ENCODE data around the gene NAALADL1. TPM values are rescaled to one million over a fixed set of nuclear protein-coding genes. Genes with fewer than 3 reads are reported as not detected.

NAALADL1 gene
- total RNA-seq, 1 experiment from 2014 or later, result 0.23 TPM

DNA sequence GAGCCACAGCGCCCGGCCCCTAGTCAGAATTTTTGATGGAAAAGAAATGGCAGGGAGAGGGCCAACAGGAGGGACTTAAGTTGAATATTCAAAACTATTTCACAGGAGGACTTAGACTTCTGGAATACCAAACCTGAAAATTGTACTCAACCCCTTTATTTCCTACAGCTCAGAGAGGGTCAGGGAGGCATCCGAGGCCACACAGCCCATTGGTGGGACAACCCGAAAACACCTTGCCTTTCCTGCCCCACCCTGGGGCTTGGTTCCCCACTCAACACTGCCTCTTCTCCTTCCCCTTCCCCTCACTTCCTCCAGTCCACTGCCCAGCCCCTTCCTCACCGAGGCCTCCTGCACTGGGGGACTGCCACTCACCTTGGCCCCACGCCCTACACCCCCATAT is 1.4 kb downstream of the NAALADL1 start:
- intact Hi-C loops (cut with micrococcal nuclease; ENCODE audit: unreplicated experiment), result no loop called here
- DNase-seq (ENCODE audit: low read depth, low spot score) (no peak), ATAC-seq (no peak)
- H3K4me3 ChIP-seq (ENCODE audit: low read depth in 2 of 2, low read length in 2 of 2), result no peak overlapping the region
- TF ChIP-seq, protein P1, sequence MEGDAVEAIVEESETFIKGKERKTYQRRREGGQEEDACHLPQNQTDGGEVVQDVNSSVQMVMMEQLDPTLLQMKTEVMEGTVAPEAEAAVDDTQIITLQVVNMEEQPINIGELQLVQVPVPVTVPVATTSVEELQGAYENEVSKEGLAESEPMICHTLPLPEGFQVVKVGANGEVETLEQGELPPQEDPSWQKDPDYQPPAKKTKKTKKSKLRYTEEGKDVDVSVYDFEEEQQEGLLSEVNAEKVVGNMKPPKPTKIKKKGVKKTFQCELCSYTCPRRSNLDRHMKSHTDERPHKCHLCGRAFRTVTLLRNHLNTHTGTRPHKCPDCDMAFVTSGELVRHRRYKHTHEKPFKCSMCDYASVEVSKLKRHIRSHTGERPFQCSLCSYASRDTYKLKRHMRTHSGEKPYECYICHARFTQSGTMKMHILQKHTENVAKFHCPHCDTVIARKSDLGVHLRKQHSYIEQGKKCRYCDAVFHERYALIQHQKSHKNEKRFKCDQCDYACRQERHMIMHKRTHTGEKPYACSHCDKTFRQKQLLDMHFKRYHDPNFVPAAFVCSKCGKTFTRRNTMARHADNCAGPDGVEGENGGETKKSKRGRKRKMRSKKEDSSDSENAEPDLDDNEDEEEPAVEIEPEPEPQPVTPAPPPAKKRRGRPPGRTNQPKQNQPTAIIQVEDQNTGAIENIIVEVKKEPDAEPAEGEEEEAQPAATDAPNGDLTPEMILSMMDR (IDR thresholded peaks at IDR 0.05), result no peak
- TF ChIP-seq TCF7L2 (IDR thresholded peaks at IDR 0.05; ENCODE audit: low read depth, low read length), result no peak
- TF ChIP-seq, protein P2, sequence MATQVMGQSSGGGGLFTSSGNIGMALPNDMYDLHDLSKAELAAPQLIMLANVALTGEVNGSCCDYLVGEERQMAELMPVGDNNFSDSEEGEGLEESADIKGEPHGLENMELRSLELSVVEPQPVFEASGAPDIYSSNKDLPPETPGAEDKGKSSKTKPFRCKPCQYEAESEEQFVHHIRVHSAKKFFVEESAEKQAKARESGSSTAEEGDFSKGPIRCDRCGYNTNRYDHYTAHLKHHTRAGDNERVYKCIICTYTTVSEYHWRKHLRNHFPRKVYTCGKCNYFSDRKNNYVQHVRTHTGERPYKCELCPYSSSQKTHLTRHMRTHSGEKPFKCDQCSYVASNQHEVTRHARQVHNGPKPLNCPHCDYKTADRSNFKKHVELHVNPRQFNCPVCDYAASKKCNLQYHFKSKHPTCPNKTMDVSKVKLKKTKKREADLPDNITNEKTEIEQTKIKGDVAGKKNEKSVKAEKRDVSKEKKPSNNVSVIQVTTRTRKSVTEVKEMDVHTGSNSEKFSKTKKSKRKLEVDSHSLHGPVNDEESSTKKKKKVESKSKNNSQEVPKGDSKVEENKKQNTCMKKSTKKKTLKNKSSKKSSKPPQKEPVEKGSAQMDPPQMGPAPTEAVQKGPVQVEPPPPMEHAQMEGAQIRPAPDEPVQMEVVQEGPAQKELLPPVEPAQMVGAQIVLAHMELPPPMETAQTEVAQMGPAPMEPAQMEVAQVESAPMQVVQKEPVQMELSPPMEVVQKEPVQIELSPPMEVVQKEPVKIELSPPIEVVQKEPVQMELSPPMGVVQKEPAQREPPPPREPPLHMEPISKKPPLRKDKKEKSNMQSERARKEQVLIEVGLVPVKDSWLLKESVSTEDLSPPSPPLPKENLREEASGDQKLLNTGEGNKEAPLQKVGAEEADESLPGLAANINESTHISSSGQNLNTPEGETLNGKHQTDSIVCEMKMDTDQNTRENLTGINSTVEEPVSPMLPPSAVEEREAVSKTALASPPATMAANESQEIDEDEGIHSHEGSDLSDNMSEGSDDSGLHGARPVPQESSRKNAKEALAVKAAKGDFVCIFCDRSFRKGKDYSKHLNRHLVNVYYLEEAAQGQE (IDR thresholded peaks at IDR 0.05; ENCODE audit: insufficient read depth in 1 of 2, low read depth in 2 of 2, low read length in 1 of 2), result no peak
- no peak for TF ChIP-seq POLR2AphosphoS5 (IDR thresholded peaks at IDR 0.05; ENCODE audit: low read depth, low read length)
- no peak for TF ChIP-seq SIN3A (IDR thresholded peaks at IDR 0.05; ENCODE audit: borderline replicate concordance, insufficient read depth, low read depth, low read length)
- in situ Hi-C loops (cut with HindIII; ENCODE audit: low pct_unique_long_range_greater_than_20kb, low sequenced_read_pairs), result no loop called here
- no peak overlapping the region for H3K27ac ChIP-seq (ENCODE audit: low read length)
- CTCF ChIA-PET, result no interaction called here
- H3K4me1 ChIP-seq (ENCODE audit: control insufficient read depth, insufficient read depth, low read length), result no peaks in the 10 kb centered on the region
- no peaks in the 10 kb centered on the region for H3K36me3 ChIP-seq (ENCODE audit: control insufficient read depth, insufficient read depth, low read length)
- no peaks in the 10 kb centered on the region for H3K27me3 ChIP-seq (ENCODE audit: control insufficient read depth, insufficient read depth, low read length)
- H3K9me3 ChIP-seq (ENCODE audit: control insufficient read depth, insufficient read depth, low read depth, low read length), result no peaks in the 10 kb centered on the region
- no TSS peak for BruUV-seq (replicated peaks)
- POLR2A ChIA-PET, result no interaction called here

DNA sequence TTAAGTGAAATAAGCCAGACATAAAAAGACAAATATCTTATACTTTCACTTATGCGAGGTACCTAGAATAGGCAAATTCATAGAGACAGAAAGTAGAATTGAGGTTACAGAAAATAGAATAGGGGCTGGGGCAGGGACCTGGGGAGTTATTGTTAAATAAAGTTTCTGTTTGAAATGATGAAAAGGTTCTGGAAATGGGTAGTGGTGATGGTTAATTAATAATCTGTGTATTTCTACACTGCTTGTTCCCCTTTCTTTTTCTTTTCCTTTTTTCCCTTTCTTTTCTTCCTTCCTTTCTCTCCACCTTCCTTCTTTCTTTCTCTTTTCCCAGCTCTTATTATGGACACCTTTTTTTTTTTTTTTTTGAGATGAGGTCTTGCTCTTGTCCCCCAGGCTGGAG is 2.8 kb downstream of the NAALADL1 start:
- no peak overlapping the region for H3K27ac ChIP-seq (ENCODE audit: low read length)
- no peaks in the 10 kb centered on the region for H3K36me3 ChIP-seq (ENCODE audit: control insufficient read depth, insufficient read depth, low read length)
- intact Hi-C loops (cut with micrococcal nuclease; ENCODE audit: unreplicated experiment) (no loop called here), in situ Hi-C loops (cut with HindIII; ENCODE audit: low pct_unique_long_range_greater_than_20kb, low sequenced_read_pairs) (no loop called here)
- ChIA-PET POLR2A (no interaction called here), CTCF (interaction anchor here (0.8 kb wide), 1 partner anchor 28 kb away, joined by 4 read pairs; the partner anchor contains the start of gene SNX15)
- DNase-seq (ENCODE audit: low read depth, low spot score) (no peak), ATAC-seq (no peak)
- H3K4me3 ChIP-seq (ENCODE audit: low read depth in 2 of 2, low read length in 2 of 2), result no peak overlapping the region
- H3K4me1 ChIP-seq (ENCODE audit: control insufficient read depth, insufficient read depth, low read length), result no peaks in the 10 kb centered on the region
- BruUV-seq (replicated peaks), result no TSS peak
- no peaks in the 10 kb centered on the region for H3K9me3 ChIP-seq (ENCODE audit: control insufficient read depth, insufficient read depth, low read depth, low read length)
- TF ChIP-seq, protein P1 (IDR thresholded peaks at IDR 0.05), result no peak
- TF ChIP-seq TCF7L2 (IDR thresholded peaks at IDR 0.05; ENCODE audit: low read depth, low read length), result no peak
- no peak for TF ChIP-seq SIN3A (IDR thresholded peaks at IDR 0.05; ENCODE audit: borderline replicate concordance, insufficient read depth, low read depth, low read length)
- TF ChIP-seq, protein P2 (IDR thresholded peaks at IDR 0.05; ENCODE audit: insufficient read depth in 1 of 2, low read depth in 2 of 2, low read length in 1 of 2), result no peak
- no peak for TF ChIP-seq POLR2AphosphoS5 (IDR thresholded peaks at IDR 0.05; ENCODE audit: low read depth, low read length)
- H3K27me3 ChIP-seq (ENCODE audit: control insufficient read depth, insufficient read depth, low read length), result no peaks in the 10 kb centered on the region
